Neuron (in vitro differentiated cells): Measurements from ENCODE around the gene INF2.
"Not testable (repeated sequence)": the region's sequence is repeated elsewhere in the genome, so short reads cannot be mapped to it uniquely, and the experiment has no call there.

ENCODE experiments used
- H2AFZ ChIP-seq: one replicate; pipeline ENCODE4 v1.6.1; 2013; ENCODE audit warnings: low read depth, mild to moderate bottlenecking, inconsistent platforms, low read length, moderate library complexity
- H3K27me3 ChIP-seq: one replicate; pipeline ENCODE4 v1.6.1; 2013; ENCODE audit warnings: low read length; ENCODE audit not compliant: insufficient read depth
- H3K36me3 ChIP-seq: one replicate; pipeline ENCODE4 v1.6.1; 2013; ENCODE audit warnings: low read length; ENCODE audit not compliant: insufficient read depth
- H3K4me1 ChIP-seq: one replicate; pipeline ENCODE4 v1.6.1; 2013; ENCODE audit warnings: low read length; ENCODE audit not compliant: insufficient read depth
- H3K4me3 ChIP-seq: 2 replicates; pipeline ENCODE4 v1.5.1; 2013; ENCODE audit warnings: mild to moderate bottlenecking, low read length, moderate library complexity
- H3K9me3 ChIP-seq: one replicate; pipeline ENCODE4 v1.6.1; 2013; ENCODE audit warnings: low read length

INF2 gene

GRCh38 chr14:104742586-104743455 lies 53.4 kb downstream of the INF2 start:
- H3K4me3 ChIP-seq: no peak overlapping the region
- H3K27me3 ChIP-seq: no peaks in the 10 kb centered on the region
- peaks cover 3% of the 10 kb centered on the region for H3K36me3 ChIP-seq
- H3K9me3 ChIP-seq: no peaks in the 10 kb centered on the region
- no peak overlapping the region for H2AFZ ChIP-seq
- H3K4me1 ChIP-seq: peaks cover 10% of the 10 kb centered on the region

GRCh38 chr14:104743461-104744380 lies 54.3 kb downstream of the INF2 start:
- Histone ChIP-seq H3K27me3 (no peaks in the 10 kb centered on the region), H3K4me3 (no peak overlapping the region), H3K9me3 (no peaks in the 10 kb centered on the region)

GRCh38 chr14:104744484-104744883 lies 55.1 kb downstream of the INF2 start:
- Histone ChIP-seq H3K4me1 (peaks cover 14% of the 10 kb centered on the region), H3K27me3 (no peaks in the 10 kb centered on the region), H3K36me3 (peaks cover 3% of the 10 kb centered on the region), H3K4me3 (no peak overlapping the region), H3K9me3 (no peaks in the 10 kb centered on the region), H2AFZ (no peak overlapping the region)

More at GRCh38 chr14:104743461-104744380, 54.3 kb downstream of the INF2 start:
- Histone ChIP-seq H2AFZ (no peak overlapping the region), H3K36me3 (peaks cover 3% of the 10 kb centered on the region), H3K4me1 (peaks cover 14% of the 10 kb centered on the region)

GRCh38 chr14:104745431-104745830 lies 56.0 kb downstream of the INF2 start:
- Histone ChIP-seq H3K36me3 (no peaks in the 10 kb centered on the region), H3K4me1 (peaks cover 14% of the 10 kb centered on the region), H3K4me3 (no peak overlapping the region), H3K27me3 (no peaks in the 10 kb centered on the region), H2AFZ (no peak overlapping the region), H3K9me3 (peaks cover 4% of the 10 kb centered on the region)

- no peak overlapping the region for H3K4me3 ChIP-seq
- peaks cover 14% of the 10 kb centered on the region for H3K4me1 ChIP-seq
- no peaks in the 10 kb centered on the region for H3K27me3 ChIP-seq
- H2AFZ ChIP-seq: no peak overlapping the region
- peaks cover 6% of the 10 kb centered on the region for H3K9me3 ChIP-seq
- no peaks in the 10 kb centered on the region for H3K36me3 ChIP-seq
These were observed 56.7 kb downstream of the INF2 start for GRCh38 chr14:104746071-104746545.

GRCh38 chr14:104746934-104747481 lies 57.6 kb downstream of the INF2 start:
- H2AFZ ChIP-seq: no peak overlapping the region
- H3K4me1 ChIP-seq: peaks cover 14% of the 10 kb centered on the region
- H3K36me3 ChIP-seq: no peaks in the 10 kb centered on the region

GRCh38 chr14:104747876-104748275 lies 58.5 kb downstream of the INF2 start:
- H3K9me3 ChIP-seq: peaks cover 6% of the 10 kb centered on the region
- no peaks in the 10 kb centered on the region for H3K27me3 ChIP-seq
- no peak overlapping the region for H2AFZ ChIP-seq
- no peaks in the 10 kb centered on the region for H3K36me3 ChIP-seq
- H3K4me3 ChIP-seq: no peak overlapping the region
- H3K4me1 ChIP-seq: peaks cover 17% of the 10 kb centered on the region

More at GRCh38 chr14:104746934-104747481, 57.6 kb downstream of the INF2 start:
- Histone ChIP-seq H3K4me3 (no peak overlapping the region), H3K27me3 (no peaks in the 10 kb centered on the region), H3K9me3 (peaks cover 6% of the 10 kb centered on the region)

GRCh38 chr14:104749111-104749649 lies 59.8 kb downstream of the INF2 start:
- H3K4me1 ChIP-seq: peaks cover 22% of the 10 kb centered on the region
- H3K27me3 ChIP-seq: no peaks in the 10 kb centered on the region
- no peaks in the 10 kb centered on the region for H3K36me3 ChIP-seq
- peaks cover 6% of the 10 kb centered on the region for H3K9me3 ChIP-seq
- H3K4me3 ChIP-seq: no peak overlapping the region
- H2AFZ ChIP-seq: no peak overlapping the region

GRCh38 chr14:104750056-104750752 lies 60.8 kb downstream of the INF2 start:
- H3K9me3 ChIP-seq: peaks cover 6% of the 10 kb centered on the region
- H3K4me1 ChIP-seq: peaks cover 24% of the 10 kb centered on the region
- H3K36me3 ChIP-seq: peaks cover 6% of the 10 kb centered on the region
- H3K4me3 ChIP-seq: no peak overlapping the region
- no peak overlapping the region for H2AFZ ChIP-seq
- no peaks in the 10 kb centered on the region for H3K27me3 ChIP-seq

GRCh38 chr14:104750753-104751057 lies 61.3 kb downstream of the INF2 start:
- H3K27me3 ChIP-seq, H2AFZ ChIP-seq, H3K4me3 ChIP-seq, H3K9me3 ChIP-seq: not testable (repeated sequence)
- H3K4me1 ChIP-seq: peaks cover 25% of the 10 kb centered on the region
- peaks cover 11% of the 10 kb centered on the region for H3K36me3 ChIP-seq

GRCh38 chr14:104751539-104752422 lies 62.4 kb downstream of the INF2 start:
- H3K36me3 ChIP-seq: peaks cover 22% of the 10 kb centered on the region
- peaks cover 6% of the 10 kb centered on the region for H3K9me3 ChIP-seq
- H3K27me3 ChIP-seq: no peaks in the 10 kb centered on the region
- H2AFZ ChIP-seq: peak overlapping the region; percentile 44
- H3K4me1 ChIP-seq: peaks cover 25% of the 10 kb centered on the region
- peak overlapping the region; percentile 86 for H3K4me3 ChIP-seq

GRCh38 chr14:104752423-104752734 lies 63.0 kb downstream of the INF2 start:
- Histone ChIP-seq H3K27me3 (no peaks in the 10 kb centered on the region), H3K4me1 (peaks cover 25% of the 10 kb centered on the region), H3K4me3 (peak overlapping the region; percentile 86), H3K36me3 (peaks cover 28% of the 10 kb centered on the region), H3K9me3 (peaks cover 6% of the 10 kb centered on the region), H2AFZ (peak overlapping the region; percentile 44)
